HEK293 (cell line): ENCODE measurements around the gene ADAMTS2.

Source experiments
- KLF1 ChIP-seq: fragments of 450-650 bp; formaldehyde crosslinking; IDR thresholded peaks from 2 replicates; pipeline ENCODE4 v1.5.1; 2016; ENCODE audit warnings: missing biosample characterization, missing genetic modification characterization
- KLF10 ChIP-seq: fragments of 450-650 bp; IDR thresholded peaks from 2 replicates; pipeline ENCODE4 v1.5.1; 2018; ENCODE audit warnings: missing biosample characterization, mild to moderate bottlenecking, missing genetic modification characterization
- ZNF560 ChIP-seq: fragments of 450-650 bp; formaldehyde crosslinking; IDR thresholded peaks from 2 replicates; pipeline ENCODE4 v1.5.1; 2017; ENCODE audit warnings: missing biosample characterization, missing genetic modification characterization, borderline replicate concordance
- ZNF626 ChIP-seq: fragments of 450-650 bp; sonication (Bioruptor Pico); formaldehyde crosslinking; IDR thresholded peaks from 2 replicates; pipeline ENCODE4 v1.5.1; 2018; ENCODE audit warnings: missing biosample characterization, missing genetic modification characterization, inconsistent platforms
- ZNF701 ChIP-seq: fragments of 450-650 bp; formaldehyde crosslinking; IDR thresholded peaks from 2 replicates; pipeline ENCODE4 v1.5.1; 2016; ENCODE audit warnings: missing biosample characterization, missing genetic modification characterization
- TF ChIP-seq, protein P1 (sequence below): fragments of 450-650 bp; formaldehyde crosslinking; IDR thresholded peaks from 2 replicates; pipeline ENCODE4 v1.5.1; 2016; ENCODE audit warnings: missing biosample characterization, missing genetic modification characterization

DNA sequence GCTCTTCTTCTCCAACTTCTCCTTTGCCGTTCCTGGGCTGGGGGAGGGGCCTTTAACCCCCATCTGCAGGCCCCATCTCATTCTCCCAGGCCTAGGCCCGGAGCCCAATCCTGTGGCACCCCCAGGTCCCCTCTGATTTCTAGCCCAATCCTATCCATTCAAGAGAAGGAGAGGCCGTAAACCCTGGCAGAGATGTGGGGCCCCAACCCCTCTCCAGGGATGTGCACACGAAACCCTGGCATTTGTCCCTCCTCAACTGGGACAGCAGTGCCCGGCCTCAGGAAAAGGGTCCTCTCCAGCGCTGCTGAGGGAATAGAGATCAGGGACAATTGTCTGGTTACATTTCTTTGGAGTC is 24.2 kb upstream of the ADAMTS2 start:
- no peak for TF ChIP-seq ZNF626 (tag by site-specific recombination)
- TF ChIP-seq KLF10 (tag by site-specific recombination): no peak
- TF ChIP-seq, protein P1, sequence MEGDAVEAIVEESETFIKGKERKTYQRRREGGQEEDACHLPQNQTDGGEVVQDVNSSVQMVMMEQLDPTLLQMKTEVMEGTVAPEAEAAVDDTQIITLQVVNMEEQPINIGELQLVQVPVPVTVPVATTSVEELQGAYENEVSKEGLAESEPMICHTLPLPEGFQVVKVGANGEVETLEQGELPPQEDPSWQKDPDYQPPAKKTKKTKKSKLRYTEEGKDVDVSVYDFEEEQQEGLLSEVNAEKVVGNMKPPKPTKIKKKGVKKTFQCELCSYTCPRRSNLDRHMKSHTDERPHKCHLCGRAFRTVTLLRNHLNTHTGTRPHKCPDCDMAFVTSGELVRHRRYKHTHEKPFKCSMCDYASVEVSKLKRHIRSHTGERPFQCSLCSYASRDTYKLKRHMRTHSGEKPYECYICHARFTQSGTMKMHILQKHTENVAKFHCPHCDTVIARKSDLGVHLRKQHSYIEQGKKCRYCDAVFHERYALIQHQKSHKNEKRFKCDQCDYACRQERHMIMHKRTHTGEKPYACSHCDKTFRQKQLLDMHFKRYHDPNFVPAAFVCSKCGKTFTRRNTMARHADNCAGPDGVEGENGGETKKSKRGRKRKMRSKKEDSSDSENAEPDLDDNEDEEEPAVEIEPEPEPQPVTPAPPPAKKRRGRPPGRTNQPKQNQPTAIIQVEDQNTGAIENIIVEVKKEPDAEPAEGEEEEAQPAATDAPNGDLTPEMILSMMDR (tag by site-specific recombination): no peak
- no peak for TF ChIP-seq KLF1 (tag by site-specific recombination)
- TF ChIP-seq ZNF560 (tag by site-specific recombination): no peak
- no peak for TF ChIP-seq ZNF701 (tag by site-specific recombination)
